GM15510 (cell line): Measurements from ENCODE around the gene CLDN11.

Experiments
- POLR2A ChIP-seq: IDR thresholded peaks from 3 replicates; pipeline ENCODE4 v1.6.1; 2011; ENCODE audit warnings: borderline replicate concordance; ENCODE audit not compliant: insufficient read length; ENCODE audit errors: extremely low read depth

CLDN11 gene

GRCh38 chr3:170476291-170476690 lies 57.6 kb downstream of the CLDN11 start:
- TF ChIP-seq POLR2A: no peak

DNA sequence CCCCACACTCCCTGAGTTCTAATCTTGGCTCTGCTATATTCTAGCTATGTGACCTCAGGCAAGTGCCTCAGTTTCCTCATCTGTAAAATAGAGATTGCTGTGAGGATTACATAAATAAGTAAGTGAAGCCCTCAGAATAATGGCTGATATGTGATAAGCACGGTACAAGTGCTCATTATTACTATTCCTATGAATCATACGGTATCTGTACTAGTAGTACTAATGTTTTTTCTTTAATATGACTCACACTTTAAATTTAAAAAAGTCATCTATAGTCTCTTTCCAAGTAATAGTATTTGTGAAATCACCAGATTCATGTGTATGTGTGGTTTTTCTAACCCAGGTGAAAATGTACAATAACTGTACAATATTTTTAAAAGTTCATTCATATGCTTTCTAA lies 58.7 kb downstream of the CLDN11 start:
- TF ChIP-seq POLR2A: no peak

DNA sequence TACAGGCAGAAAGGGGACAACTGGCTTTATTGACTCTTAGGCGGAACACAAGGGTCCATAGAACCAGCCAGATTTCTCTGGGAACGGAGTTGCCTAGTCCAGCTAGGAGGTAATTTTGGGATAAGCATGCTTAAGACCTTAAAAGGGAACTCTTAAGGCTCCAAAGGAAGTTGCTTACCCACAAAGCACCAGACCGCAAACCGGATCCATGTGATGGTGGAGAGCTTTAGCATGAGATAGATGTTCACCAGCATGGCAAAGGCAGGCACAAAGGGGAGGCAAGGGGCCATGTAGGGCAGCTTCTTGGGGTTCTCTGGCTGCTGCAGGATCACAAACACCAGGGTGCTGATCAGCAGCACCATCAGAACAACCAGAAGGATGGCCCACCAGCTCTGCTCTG lies 61.4 kb downstream of the CLDN11 start:
- no peak for TF ChIP-seq POLR2A

DNA sequence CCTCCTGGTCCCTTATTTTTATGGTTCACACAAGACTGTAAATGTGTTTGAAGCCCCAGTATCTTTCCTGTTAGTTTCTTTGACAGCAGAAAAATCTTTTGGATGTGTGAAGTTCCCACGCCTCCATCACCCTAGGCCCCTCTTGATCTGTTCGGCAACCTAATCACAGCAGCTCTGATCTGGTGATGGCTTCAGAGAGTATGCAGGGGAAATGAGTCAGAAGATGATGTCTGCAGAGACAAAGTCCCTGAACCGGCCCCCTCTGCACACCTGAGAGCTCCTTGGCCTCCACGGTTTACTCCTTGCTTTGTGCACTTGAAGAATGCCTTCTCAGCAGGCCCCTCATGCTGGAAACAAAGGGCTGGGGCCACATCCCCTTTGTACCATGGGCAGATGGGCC lies 63.5 kb downstream of the CLDN11 start:
- TF ChIP-seq POLR2A: no peak

DNA sequence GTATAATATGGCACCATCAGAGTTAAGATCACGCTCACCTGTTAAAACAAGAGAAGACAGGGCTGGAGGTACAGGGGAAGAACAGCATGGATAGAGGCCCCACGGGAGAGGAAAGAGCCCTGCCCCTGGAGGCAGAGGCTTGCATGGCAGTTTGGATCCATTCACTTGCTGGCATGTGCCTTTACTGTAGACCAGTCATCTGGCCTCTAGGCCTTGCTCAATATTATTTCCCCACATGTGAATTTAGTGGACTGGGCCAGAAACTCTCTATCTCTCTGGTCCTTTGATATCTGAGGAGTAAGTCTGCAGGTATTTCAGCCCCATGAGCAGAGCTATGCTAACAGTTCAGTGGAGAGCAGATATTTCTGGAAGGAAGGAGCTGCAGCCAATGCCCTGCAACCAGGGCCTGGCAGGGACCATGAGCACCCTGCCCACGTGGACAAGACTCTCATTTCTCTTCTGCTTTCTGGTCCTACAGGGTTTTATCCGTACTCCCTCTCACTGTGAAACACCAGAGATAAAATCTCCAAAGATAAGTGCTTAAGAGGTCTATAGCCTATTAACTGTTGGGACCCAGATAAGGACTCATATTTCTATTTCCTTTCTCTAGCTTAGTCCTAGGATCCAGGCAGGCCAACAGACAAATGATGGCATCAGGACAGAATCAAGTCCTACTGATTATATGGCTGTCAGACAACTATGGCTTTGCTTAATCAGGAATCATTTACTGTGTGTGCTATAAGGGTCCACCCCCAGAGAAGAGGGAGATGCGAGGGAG lies 65.0 kb downstream of the CLDN11 start:
- no peak for TF ChIP-seq POLR2A
